Dendritic cell treated with granulocyte-macrophage colony-stimulating factor and Interleukin-4, amounts not matched to agents 40 ng/mL and 50 ng/mL, for 4 days (primary cell): Measurements from ENCODE around the gene CLTB.

Experiments used
- H3K27ac Mint-ChIP-seq: one replicate; pipeline ENCODE4 v1.8.0; 2022; ENCODE audit warnings: mild to moderate bottlenecking, mixed read lengths
- H3K27me3 Mint-ChIP-seq: one replicate; pipeline ENCODE4 v1.8.0; 2022; ENCODE audit warnings: mild to moderate bottlenecking, mixed read lengths
- H3K36me3 Mint-ChIP-seq: one replicate; pipeline ENCODE4 v1.8.0; 2022; ENCODE audit warnings: low read depth, mixed read lengths
- H3K4me1 Mint-ChIP-seq: one replicate; pipeline ENCODE4 v1.8.0; 2022; ENCODE audit warnings: low read depth, mixed read lengths
- H3K4me3 Mint-ChIP-seq: one replicate; pipeline ENCODE4 v1.8.0; 2022; ENCODE audit warnings: mild to moderate bottlenecking, moderate library complexity, mixed read lengths
- H3K9me3 Mint-ChIP-seq: one replicate; pipeline ENCODE4 v1.8.0; 2022; ENCODE audit warnings: mixed read lengths
- intact Hi-C: fragments of 100-400 bp; cut with micrococcal nuclease; formaldehyde crosslinking; loops from one replicate; pipeline ENCODE4 v1.15.0; 2022

The CLTB gene

DNA sequence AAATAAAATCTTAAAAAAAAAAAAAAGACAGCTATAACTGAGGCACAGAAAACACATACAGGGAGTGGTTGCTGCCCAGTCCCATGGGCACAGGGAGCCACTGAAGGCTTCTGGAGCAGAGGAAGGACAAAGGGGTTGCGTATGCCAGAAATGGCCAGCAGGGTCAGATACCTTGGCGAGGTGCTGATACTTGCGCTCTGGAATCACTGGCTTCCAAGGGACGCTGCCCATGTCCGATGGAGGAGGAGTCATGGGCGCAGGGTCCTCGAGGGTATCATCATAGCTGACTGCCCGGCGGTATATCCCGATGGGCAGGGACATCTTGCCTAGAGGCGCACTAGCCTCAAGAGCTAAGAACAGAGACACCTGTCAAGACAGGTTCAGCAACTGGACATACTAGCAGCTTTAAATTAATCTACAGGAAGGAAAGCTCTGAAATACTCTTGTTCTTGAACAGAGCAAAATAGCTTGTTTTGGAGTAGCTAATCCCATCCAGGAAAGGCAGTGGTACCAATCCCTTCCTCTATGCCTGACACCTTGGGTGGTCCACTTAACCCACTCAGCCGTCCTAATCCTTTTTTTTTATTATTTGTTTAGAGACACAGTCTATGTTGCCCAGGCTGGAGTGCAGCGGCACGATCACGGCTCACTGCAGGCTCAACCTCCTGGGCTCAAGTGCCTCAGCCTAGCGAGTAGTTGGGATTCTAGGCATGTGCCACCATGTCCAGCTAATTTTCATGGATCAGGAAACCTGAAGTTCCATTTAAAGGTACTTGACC lies 60.8 kb downstream of the CLTB start:
- peaks cover 14% of the 10 kb centered on the region for H3K4me1 Mint-ChIP-seq
- intact Hi-C loops: no loop called here
- H3K27ac Mint-ChIP-seq: no peak overlapping the region

DNA sequence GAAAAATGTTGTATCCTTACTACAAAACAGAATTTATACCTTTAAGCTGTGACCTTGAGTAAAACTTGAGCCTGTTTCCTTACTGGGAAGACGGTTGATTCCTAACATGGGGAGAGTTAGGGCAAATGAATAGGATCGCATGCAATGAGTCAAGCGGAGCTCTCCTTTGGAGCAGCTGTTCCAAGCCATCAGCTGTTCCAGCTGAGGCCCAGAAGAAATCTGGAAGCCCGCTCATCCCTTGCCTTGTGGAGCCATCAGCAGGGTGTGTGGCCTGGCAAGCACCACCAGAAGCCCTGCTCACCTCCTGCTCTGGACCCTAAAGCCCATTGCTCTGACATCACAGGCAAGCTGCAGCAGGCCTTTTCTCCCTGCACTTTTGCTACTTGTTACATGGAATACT lies 62.8 kb downstream of the CLTB start:
- H3K36me3 Mint-ChIP-seq: peaks cover 100% of the 10 kb centered on the region
- H3K9me3 Mint-ChIP-seq: no peaks in the 10 kb centered on the region
- intact Hi-C loops: no loop called here
- peaks cover 9% of the 10 kb centered on the region for H3K4me1 Mint-ChIP-seq
- H3K27ac Mint-ChIP-seq: no peak overlapping the region
- no peak overlapping the region for H3K4me3 Mint-ChIP-seq
- no peaks in the 10 kb centered on the region for H3K27me3 Mint-ChIP-seq

More for the DNA sequence above, 60.8 kb downstream of the CLTB start:
- Mint-ChIP-seq H3K36me3 (peaks cover 90% of the 10 kb centered on the region), H3K4me3 (no peak overlapping the region), H3K27me3 (no peaks in the 10 kb centered on the region), H3K9me3 (no peaks in the 10 kb centered on the region)

DNA sequence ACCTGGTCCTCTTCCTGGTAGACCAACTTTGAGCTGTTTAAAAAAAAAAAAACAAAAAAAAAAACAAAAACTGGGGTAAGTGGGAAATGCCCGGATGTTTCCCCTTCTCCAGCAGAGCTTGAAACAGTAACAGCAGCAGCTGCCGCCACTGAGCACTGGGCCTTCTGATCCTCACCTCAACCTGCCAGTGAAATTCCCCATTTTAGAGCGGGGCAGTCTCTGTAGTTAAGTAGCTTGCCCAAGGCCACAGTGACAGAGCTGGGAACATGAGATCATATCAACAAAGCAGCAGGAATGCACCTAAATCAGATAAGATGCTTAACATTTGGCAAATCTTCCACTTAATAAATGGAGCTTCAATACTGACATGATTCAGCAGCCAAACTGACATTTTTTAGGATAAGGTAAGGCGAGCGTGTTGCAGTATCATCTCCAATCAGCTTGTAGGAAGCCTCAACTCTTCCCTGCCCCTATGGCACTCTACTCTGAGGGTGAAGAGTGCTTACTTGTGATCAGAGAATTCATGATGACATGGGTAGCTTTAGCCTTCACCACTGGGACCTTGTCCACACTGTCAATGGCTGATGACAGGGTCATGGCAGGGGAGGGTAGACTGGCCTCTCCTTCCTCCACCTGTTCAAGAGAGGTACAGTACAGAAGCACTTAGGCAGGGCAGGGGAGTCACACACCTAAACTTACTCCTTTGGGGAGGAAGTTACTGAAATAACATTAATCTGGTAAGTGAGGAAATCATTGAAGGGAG lies 64.0 kb downstream of the CLTB start:
- Mint-ChIP-seq H3K36me3 (peaks cover 100% of the 10 kb centered on the region), H3K4me3 (no peak overlapping the region), H3K27ac (no peak overlapping the region), H3K4me1 (peaks cover under 1% of the 10 kb centered on the region), H3K9me3 (no peaks in the 10 kb centered on the region), H3K27me3 (no peaks in the 10 kb centered on the region)
- intact Hi-C loops: no loop called here

DNA sequence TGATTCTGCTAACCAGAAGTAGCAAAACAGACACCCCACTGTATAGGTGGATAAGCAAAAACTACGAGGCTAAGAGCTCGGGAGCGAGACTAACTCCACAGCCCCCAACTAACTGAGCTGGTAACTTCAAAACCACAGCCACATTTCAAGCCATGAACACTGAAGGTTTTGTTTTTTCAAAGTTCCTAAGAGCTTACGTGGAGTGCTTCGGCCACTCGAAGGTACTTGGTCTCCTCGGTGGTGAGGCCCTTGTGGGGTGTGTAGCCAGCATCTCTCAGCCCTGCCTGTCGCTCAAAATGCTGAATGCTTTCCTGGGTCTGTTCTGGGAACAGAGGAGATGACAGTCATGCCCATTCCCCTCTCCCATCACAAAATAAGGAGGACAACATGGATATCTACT lies 65.9 kb downstream of the CLTB start:
- no peaks in the 10 kb centered on the region for H3K27me3 Mint-ChIP-seq
- peaks cover 100% of the 10 kb centered on the region for H3K36me3 Mint-ChIP-seq
- no peak overlapping the region for H3K4me3 Mint-ChIP-seq
- no peaks in the 10 kb centered on the region for H3K4me1 Mint-ChIP-seq
- H3K9me3 Mint-ChIP-seq: no peaks in the 10 kb centered on the region
- intact Hi-C loops: no loop called here
- no peak overlapping the region for H3K27ac Mint-ChIP-seq

DNA sequence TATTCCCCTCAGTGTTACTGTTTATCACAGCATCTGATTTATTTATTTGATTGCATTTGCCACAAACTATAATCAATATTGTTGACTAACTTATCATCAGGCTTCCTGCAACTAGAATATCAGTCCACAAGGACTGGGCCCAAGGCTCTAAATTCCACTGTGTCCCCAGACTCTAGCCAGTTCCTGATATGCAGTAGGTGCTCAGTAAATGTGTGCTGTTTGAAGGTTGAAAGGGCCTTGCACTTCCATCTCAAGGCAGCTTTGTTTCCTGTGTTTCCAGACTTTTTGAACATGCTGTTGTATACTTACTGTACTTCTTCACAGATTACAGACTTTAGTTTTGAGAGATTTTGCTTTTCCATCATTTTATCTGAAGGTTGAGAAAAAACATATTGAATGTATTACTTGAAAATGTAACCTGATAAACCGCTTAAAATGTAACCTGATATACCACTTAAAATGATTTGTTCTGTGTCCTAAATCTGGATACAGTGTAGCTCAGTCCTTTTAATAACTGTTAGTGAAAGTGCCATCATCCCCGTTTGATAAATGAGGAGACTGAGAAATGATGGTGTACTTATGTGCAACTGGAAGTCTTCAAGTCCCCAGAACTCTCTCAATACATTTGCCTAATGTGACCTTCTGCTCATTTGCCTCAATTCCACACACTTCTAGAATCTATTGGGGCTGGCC lies 73.4 kb downstream of the CLTB start:
- intact Hi-C loops: no loop called here
- H3K27ac Mint-ChIP-seq: no peak overlapping the region
- H3K27me3 Mint-ChIP-seq: no peaks in the 10 kb centered on the region
- H3K9me3 Mint-ChIP-seq: no peaks in the 10 kb centered on the region
- no peaks in the 10 kb centered on the region for H3K4me1 Mint-ChIP-seq
- H3K4me3 Mint-ChIP-seq: no peak overlapping the region
- H3K36me3 Mint-ChIP-seq: peaks cover 67% of the 10 kb centered on the region
